ENCODE data around the gene SCP2.

Gene SCP2

DNA sequence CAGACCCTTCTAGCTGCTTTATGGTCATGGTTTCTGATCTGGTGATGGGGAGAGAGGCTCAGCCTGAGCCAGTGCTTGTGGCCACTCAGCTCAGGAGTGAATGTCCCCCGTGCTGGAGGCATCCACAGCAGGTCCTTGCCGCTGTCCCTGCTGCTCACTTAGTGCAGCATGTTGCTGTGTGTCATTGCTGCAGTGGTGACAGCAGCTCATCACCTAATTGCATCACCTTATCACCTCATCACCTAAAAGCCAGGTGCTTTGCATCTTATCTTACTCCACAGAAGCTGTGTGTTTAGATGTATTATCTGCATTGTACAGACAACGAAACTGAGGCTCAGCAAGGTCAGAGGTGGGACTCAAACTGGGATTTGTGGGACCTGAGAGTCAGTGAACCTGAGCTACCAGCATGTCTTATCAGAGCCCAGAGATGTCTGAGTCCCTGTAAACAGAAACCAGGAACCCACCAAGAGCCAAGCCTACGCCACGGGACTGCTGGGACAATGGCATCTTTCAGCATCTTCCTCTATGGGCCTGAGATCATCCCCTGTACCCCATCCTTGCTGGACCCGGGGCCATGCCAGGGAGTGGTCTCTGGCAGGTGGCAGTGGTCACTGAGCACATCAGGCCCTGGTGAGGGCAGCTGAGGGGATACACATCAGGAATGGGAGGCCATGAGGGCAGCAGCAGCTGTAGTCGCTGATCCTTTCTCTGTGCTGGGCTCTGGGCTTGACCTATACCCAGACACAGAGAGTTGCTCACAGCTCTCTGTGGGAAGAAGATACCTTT, 141.4 kb downstream of the SCP2 start:
- DNase-seq (ENCODE audit: low read depth in 2 of 2): no peak

DNA sequence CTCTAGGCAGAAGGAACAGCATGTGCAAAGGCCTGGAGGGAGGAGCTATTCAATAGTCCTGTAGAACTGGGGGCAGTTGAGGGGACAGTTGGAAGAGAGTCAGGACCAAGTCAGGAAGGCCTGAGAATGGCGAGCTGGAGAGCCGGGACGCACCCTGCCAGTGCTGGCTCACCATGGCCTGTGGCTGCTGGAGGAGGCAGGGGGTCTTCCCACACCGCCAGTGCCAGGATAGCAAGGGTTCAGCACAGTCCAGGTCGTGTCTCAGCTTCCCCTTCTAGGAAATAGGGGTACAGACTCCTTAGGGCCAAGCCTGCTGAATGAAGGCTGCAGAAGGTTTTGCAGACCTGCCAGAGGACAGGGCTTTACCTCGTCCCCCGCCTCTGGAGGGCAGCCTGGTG, 142.2 kb downstream of the SCP2 start:
- DNase-seq (ENCODE audit: low read depth in 2 of 2): no peak

DNA sequence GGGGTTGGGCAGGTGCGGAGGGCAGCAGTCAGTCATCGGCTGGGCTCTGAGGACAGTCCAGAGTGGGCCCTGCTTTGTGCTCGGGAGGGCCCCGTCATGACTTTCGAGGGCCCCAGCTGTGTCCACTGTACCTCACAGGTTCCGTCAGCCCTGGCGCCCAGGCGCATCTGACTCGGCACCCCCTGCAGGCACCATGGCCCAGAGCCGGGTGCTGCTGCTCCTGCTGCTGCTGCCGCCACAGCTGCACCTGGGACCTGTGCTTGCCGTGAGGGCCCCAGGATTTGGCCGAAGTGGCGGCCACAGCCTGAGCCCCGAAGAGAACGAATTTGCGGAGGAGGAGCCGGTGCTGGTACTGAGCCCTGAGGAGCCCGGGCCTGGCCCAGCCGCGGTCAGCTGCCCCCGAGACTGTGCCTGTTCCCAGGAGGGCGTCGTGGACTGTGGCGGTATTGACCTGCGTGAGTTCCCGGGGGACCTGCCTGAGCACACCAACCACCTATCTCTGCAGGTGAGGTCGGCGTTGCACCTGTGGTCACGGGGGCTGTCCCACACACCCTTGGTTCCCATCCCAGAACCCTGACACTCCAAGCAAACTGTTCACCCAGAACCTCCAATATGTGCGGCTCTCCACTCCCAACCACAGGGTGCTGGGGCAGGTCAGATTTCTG, 142.7 kb downstream of the SCP2 start:
- no peak for DNase-seq (ENCODE audit: low read depth in 2 of 2)

DNA sequence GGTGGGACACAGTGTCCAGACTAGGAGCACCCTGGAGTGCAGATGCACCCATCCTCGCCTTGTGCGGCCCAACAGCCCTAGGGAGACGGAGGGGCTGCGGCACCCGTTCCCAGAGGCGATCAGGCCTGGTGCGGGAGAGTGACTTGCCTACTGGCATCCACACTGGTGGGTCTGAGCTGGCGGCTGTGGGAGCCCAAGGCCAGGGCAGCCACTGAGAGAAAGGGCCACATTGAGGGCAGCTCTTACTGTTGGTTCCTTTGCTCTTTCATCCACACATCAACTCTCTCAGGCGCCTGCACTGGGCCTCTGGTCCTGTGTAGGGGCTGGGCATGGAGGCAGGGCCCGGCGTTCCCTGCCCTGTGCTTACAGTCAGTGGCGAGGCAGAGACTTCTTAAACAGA, 143.5 kb downstream of the SCP2 start:
- DNase-seq (ENCODE audit: low read depth in 2 of 2): no peak

DNA sequence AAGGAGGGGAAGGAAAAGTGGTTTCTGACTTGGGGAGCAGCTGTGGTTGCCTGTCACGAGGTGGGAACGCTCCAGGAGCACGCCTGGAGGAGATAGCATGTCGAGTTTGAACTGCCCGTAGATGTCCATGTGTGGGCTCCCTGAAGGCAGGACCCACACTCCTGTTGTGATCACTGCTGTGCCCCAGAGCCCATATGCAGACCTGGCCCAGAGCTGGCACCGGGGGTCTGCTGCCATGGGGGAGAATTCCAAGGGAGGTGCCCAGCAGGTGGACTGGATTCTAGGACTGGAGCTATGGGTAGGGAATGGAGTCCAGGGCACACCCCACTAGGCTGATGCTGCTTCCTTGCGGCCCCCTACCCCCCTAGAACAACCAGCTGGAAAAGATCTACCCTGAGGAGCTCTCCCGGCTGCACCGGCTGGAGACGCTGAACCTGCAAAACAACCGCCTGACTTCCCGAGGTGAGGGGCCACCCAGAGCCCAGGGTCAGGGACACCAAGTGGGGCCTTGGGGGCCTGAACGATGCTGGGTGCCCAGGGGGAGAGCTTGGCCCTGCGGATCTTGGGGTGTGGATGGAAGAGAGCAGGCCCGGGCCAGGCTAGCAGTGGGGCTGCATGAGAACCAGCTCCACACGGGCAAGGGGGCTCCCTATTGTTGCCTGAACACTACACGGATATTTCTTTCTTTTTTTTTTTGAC, 144.2 kb downstream of the SCP2 start:
- DNase-seq (ENCODE audit: low read depth in 2 of 2): no peak

DNA sequence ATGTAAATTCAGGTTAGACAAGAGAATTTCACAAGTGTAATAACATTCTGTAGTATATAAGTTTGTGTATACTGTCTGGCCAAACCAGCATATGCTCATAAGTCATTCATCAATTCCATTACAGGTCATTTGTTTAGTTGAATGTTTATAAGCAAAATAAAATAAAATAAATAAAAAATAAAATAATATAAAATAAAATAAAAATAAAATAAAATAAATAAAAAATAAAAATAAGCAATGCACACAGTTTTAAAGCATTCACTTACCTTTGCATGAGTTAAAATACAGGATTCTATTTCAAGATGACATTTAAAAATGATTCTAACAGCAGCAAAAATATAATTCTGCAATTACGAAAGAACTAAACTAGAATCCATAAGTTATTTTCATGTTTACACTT, 144.8 kb downstream of the SCP2 start:
- DNase-seq (ENCODE audit: low read depth in 2 of 2): no peak

DNA sequence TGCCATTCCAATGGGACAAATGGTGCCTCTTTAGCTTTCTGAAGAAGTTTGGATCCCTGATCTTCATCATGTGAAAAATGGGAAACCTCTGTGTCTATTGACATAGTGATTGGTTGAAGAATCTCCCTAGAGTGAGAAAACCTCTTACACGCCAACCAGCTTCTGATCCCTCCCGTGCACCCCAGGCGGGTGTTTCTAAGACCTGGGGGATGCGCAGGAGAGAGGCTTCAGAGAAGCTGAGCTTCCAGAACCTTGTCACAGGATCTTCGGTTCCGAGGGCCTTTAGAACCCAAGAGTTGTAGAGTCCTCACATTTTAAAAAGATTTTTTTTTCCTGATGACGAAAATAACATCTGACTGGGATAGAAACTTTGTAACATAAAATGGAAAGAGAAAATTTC, 146.2 kb downstream of the SCP2 start:
- no peak for DNase-seq (ENCODE audit: low read depth in 2 of 2)

DNA sequence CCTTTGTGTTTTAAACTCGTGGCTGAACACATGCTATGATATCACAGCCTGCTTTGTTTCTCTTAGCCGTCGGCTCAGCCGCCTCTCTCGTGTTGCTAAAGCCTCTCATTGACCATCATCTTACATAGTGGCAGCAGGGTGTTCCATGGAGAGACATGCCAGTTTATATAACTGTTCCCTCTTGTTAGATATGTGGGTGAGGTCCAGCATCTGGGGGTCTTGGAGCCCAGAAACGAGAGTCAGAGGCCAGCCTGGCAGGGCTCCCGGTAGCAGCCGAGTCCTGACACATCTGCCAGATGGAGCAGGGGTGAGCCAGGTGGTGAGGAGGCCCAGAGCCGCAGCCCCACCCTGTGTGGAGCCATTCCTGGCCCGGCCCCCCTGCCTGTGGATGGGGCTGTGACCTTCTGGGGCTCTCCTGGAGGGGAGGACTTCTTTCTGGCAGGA, 146.8 kb downstream of the SCP2 start:
- no peak for DNase-seq (ENCODE audit: low read depth in 2 of 2)

DNA sequence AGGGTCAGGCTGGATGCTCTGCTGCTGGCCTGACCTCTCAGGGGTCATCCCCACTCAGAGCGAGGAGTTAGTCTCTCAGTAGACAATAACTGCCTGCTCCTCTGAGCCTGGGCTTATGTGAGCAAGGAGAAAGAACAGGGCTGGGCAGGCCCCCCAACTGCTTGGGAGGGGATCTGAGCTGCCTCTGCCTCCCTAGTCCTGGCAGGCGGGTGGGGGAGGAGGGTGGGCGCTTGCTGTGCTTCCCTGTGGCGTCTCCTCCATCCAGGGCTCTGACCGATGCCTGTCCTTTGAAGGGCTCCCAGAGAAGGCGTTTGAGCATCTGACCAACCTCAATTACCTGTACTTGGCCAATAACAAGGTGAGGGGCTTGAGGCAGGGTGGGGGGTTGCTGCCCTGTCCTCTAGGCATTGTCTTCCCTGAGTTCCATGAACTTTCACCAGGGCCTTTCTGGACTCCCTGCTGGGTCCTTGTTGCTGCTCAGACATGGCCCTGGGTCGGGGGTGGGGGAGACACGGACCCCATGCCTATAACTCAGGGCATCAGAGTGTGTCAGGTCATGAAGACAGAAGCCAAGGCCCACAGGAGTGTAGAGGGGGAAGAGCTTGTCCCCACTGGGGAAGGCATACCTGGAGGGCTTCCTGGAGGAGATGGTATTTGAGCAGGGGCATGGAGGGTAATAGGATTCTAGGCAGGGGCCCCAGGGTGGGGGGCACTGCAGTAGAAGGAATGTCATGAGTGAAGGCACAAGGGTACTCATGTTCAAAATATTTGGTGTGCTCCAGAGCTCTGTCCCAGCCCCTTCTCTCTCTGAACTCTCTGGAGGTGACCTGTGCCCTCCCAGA, 147.5 kb downstream of the SCP2 start:
- DNase-seq (ENCODE audit: low read depth in 2 of 2): no peak

DNA sequence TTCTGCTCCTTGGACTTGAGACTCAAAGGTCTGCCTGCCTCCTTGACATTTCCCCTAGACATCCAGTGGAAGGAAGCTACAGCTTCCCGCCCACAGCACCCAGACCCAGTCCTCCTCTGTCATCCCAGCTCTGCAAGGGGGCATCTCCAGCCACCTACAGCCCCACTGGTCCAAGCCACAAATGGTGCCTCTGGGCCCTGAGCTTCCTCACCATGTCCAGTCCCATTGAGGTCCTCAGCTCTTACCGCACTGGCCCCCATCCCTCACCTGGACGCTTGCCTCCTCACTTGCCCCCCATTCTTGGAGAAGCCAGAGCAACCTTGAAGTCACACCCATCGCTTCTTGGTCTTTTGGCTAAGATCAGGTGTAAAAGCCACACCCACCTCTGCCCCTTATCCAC, 148.1 kb downstream of the SCP2 start:
- no peak for DNase-seq (ENCODE audit: low read depth in 2 of 2)

DNA sequence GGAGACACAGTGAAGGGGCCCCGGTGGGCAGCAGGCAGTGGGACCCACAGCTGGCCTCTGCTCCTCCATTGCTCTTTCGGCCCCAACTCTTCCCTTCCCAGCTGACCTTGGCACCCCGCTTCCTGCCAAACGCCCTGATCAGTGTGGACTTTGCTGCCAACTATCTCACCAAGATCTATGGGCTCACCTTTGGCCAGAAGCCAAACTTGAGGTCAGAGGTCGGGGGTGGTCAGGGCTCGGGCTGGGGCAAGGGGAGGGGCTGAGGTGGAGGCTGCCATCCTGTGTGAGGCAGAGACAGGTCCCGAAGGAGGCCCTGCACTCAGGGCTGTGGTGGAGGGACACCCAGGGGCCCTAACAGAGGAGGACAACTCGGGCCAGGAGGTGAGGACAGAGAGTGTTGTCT, 148.7 kb downstream of the SCP2 start:
- DNase-seq (ENCODE audit: low read depth in 2 of 2): no peak

DNA sequence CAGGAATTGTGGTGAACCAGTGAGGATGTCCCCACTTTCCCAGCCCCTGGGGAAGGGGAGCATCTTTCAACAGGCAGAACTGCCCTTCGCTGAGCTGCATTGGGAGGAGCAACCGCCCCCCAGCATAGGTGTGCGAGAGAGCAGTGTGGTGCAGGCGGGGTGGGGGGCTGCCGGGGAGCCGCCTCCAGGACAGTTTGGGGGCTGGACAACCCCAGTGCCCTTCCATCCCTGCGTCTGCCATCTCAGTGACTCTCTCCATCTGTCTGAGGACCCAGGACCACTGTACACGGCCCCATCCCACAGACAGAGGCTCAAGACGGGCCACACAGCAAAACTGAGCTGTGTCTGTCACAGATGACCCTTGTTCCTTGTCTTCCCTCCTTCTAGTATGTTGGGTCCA, 149.1 kb downstream of the SCP2 start:
- no peak for DNase-seq (ENCODE audit: low read depth in 2 of 2)

DNA sequence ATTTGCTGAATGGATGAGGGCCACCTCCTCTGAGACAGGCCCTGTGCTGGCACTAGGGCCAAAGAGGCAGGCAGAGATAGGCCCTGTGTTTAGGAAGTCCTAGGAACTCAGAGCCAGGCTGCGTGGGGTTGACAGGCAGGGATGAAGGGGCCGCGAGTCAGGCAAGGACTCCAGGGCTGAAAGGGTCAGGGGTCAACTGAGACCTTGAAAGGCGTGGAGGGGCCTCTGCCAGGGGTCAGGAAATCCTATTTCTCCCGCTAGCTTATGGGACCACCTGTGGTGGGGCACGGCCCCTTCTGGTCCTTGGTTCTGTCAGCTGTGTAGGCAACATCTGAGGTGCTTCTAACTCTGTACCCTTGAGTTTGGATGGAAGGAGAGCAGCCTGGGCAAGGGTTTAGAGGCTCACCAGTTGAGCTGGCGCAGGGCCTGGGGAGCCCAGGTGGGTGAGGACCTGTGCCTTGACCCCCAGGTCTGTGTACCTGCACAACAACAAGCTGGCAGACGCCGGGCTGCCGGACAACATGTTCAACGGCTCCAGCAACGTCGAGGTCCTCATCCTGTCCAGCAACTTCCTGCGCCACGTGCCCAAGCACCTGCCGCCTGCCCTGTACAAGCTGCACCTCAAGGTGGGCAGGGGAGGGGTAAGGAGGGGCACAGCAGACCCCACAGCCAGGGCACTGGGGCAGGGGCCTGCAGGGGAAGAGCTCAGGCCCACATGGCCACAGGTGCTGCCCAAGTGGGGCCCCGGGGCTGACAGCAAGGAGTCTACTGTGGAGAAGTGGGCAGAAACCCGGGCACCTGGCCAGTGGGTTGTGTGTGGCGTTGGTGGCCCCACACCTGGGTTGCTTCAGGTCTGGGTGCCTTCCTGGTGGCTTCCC, 149.9 kb downstream of the SCP2 start:
- DNase-seq (ENCODE audit: low read depth in 2 of 2): no peak

DNA sequence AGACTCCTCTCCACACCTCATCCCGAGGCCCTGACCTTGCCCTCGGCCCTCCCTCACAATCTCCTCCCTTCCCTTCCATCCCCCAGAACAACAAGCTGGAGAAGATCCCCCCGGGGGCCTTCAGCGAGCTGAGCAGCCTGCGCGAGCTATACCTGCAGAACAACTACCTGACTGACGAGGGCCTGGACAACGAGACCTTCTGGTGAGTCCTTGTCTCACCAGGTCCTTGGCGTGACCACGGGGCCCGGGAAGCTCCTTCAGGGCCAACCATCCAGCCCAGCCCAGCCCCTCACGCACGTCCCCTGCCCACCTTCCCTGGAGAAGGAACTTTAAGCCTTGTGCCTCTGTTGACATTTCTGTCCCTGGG, 150.5 kb downstream of the SCP2 start:
- DNase-seq (ENCODE audit: low read depth in 2 of 2): no peak

DNA sequence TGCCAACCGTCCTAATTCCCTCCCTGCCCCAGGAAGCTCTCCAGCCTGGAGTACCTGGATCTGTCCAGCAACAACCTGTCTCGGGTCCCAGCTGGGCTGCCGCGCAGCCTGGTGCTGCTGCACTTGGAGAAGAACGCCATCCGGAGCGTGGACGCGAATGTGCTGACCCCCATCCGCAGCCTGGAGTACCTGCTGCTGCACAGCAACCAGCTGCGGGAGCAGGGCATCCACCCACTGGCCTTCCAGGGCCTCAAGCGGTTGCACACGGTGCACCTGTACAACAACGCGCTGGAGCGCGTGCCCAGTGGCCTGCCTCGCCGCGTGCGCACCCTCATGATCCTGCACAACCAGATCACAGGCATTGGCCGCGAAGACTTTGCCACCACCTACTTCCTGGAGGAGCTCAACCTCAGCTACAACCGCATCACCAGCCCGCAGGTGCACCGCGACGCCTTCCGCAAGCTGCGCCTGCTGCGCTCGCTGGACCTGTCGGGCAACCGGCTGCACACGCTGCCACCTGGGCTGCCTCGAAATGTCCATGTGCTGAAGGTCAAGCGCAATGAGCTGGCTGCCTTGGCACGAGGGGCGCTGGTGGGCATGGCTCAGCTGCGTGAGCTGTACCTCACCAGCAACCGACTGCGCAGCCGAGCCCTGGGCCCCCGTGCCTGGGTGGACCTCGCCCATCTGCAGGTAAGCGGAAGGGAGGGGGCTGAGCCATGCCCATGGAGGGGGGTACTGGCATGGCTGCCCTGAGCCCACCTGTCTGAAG, 151.4 kb downstream of the SCP2 start:
- DNase-seq (ENCODE audit: low read depth in 2 of 2): no peak

DNA sequence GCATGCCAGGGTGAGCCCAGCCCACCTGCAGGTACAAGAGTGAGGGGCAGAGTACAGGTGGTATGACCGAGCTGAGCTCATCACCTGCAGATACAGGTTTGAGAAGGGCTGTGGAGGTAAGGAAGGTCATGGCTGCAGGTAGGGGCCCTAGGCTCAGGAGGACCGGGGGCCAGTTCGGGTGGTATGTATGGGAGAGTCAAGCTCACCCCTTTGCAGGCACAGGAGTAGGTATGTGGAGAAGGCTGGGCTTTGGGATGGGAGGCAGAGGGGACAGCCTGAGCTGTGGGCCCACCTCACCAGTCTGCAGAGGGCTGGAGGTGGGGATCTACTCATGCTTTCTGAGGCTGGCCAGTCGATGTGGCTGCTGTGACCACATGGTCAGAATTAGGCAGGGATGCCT, 152.2 kb downstream of the SCP2 start:
- DNase-seq (ENCODE audit: low read depth in 2 of 2): no peak

DNA sequence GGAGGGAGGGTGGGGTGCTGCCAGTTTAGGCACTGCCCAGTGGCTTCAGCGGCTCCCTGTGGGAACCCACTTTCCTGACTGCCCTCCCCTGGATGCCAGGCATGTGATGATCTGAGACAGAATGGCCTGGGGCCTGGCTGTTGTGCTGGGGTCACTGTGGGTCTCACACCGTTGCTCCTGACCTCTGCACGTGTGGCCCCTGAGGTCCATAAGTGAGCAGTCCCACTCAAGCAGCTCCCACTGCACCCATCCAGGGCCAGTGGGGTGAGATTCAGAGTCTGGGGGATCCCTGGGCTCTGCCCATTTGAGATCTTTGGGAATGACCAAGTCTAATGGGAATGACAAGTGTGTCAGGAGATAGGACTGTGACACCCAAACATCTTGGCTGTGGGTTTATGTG, 153.0 kb downstream of the SCP2 start:
- no peak for DNase-seq (ENCODE audit: low read depth in 2 of 2)

DNA sequence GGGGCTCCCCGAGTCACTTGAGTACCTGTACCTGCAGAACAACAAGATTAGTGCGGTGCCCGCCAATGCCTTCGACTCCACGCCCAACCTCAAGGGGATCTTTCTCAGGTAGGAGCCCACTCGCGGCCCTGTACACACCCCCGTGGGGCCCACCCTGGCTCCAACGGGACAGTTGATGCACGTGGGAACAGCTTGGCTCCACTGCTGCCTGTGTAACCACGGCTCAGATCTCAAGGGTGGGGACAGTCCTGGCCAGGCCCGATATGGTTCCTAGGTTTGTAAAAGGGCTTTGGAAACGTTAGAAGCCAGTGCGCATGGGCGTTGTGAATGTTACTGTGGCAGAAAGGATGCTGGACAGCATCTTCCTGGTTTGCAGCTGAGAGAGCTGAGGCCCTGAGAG, 153.7 kb downstream of the SCP2 start:
- DNase-seq (ENCODE audit: low read depth in 2 of 2): no peak

DNA sequence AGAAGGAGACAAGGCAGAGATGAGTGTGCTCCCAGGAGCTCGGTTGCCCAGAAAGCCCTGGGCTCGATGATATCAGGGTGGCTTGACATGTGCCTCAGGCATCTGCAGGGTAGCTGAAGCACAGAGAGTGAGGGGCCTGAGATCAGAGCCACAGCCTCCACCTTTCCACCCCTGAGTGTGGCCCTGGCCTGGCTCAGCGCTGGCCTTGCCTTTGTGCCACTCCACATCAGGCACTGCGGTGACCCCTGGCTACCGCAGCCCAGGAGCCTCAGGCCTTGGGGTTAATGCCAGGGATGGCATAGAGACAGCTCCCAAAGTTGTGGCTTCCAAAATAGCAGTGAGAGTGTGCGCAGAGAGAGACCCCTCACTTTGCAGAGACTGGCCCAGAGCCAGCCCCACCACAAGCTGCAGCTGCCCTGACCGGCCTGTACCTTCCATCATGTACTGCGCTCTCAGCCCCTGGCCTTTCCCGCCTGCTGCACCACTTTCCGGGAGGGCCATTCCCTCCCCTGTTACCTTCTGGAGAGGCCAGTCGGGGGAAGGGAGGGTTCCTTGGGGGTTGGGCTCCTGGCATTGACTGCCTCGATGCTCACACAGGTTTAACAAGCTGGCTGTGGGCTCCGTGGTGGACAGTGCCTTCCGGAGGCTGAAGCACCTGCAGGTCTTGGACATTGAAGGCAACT, 154.4 kb downstream of the SCP2 start:
- no peak for DNase-seq (ENCODE audit: low read depth in 2 of 2)
